Stimulated activated CD4-positive, alpha-beta T cell treated with anti-CD3 and anti-CD28 coated beads, Interleukin-4, amount 100 ng/mL, for 4 hours (primary cell): ENCODE results near the gene CST5.
"Not testable (repeated sequence)": the region's sequence is repeated elsewhere in the genome, so short reads cannot be mapped to it uniquely, and the experiment has no call there.

Experiments
- DNase-seq, 2 experiments: peaks; one replicate each; pipeline ENCODE4 v3.0.0-alpha.2; 2020

The CST5 gene

DNA sequence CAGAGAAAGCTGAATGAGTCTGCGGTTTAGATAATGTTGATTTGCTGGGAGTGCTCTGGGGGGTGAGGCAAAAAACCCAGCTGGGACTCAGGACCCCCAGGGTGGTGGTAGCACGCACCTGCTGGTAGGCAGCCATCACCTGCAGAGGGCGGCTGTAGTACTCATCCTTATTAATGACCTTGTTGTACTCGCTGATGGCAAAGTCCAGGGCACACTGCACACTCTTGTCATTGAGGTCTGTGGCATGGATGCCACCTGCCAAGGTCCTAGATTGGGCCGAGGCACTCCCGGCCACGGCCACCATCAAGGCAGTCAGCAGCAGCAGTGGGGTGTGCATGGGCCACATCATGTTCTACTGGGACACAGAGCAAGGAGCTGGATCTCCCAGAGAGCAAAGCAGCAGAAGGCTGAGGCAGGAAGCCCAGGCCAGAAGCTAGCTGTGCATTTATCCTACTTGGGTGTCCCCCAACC lies at the start of gene CST5:
Gene CST5 (minus strand): TSS at position 421 of the 471 bp plus-strand sequence. CDS start 72 bp downstream, at position 349.
- DNase-seq = no peak

GRCh38 chr20:23928788-23929187 lies 49.2 kb upstream of the CST5 start:
- DNase-seq = peak in 1 of 2 experiments; percentile 14

DNA sequence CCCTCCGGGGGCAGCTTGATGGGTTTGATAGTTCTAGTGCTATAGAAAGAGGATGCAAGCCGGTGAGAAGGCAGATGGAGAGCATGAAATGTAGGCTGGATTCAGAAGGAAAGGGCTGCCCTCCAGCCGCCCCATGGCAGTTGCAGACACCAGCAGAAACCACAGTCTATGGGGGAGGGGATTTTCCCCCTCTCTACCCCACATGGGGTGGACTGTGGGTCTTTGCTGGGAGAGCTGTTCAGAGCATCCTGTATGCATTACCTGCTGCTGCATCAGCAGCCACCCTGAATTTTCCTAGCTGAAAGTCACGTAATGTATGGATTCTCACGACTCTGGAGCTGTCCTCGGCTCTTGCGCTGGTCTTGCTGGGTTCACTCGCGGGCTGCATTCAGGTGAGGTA lies 48.8 kb upstream of the CST5 start:
- DNase-seq = no peak

- no peak for DNase-seq
Measured at GRCh38 chr20:23926944-23927872, 47.7 kb upstream of the CST5 start.

- DNase-seq = no peak
Measured at GRCh38 chr20:23926526-23926880, 47.0 kb upstream of the CST5 start.

DNA sequence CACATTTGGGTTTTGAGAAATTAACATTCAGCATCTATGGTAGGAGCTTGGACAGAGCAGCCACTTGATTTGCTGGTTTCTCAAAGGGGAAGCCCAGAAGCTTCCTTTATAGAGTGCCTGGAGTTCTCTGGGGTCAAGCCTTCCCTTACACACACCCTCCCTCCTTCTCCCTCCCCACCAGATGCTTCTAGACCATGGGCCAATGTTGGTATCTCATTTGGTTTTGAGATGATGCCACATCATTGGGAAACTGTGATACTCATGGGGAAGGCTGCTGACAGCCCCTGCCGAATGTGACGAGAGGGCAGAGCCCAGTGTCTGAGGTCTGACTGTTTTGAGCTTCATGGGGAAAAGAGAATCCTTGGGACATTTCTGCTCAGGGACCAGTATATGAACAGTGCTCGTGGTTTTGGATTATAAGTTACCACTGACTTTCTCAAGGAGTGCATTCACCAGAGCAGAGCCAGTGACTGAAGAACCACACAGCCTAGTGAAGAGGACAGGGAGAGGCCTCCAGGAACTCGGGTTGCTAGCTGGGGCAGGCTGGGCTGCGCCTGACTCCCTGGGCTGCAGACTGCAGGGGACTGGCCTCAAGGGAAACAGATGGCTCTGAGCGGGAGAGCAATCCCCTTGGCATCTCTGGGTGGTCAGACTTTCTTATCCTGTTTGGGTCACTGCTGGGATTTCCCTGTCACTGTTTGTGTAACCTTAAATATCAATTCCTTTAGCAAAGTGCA lies 46.4 kb upstream of the CST5 start:
- DNase-seq = no peak

GRCh38 chr20:23924751-23925150 lies 45.2 kb upstream of the CST5 start:
- no peak for DNase-seq

- DNase-seq = no peak
Measured at GRCh38 chr20:23923891-23924435, 44.4 kb upstream of the CST5 start.

GRCh38 chr20:23923311-23923710 lies 43.8 kb upstream of the CST5 start:
- no peak for DNase-seq

- no peak for DNase-seq
Measured at GRCh38 chr20:23920408-23921325, 41.1 kb upstream of the CST5 start.

DNA sequence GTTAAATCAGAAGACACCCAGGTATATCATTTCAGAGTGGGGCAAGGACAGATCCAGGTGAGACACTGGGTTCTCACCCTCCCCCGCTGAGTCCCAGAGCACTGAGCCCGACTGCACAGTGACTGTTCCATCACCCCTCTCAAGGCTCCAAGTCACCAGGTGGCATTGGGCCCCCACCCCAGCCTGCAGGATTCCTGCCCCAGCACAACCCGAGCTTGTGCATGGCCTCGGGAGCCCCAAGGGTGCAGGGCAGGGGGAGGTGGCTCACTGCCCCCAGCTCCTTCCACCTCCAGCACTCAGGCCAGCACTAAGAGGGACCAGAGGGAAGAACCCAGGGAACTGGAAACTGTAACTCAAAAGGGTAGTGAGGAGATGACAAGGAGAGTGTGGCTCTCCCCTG lies 39.3 kb upstream of the CST5 start:
- no peak for DNase-seq

DNA sequence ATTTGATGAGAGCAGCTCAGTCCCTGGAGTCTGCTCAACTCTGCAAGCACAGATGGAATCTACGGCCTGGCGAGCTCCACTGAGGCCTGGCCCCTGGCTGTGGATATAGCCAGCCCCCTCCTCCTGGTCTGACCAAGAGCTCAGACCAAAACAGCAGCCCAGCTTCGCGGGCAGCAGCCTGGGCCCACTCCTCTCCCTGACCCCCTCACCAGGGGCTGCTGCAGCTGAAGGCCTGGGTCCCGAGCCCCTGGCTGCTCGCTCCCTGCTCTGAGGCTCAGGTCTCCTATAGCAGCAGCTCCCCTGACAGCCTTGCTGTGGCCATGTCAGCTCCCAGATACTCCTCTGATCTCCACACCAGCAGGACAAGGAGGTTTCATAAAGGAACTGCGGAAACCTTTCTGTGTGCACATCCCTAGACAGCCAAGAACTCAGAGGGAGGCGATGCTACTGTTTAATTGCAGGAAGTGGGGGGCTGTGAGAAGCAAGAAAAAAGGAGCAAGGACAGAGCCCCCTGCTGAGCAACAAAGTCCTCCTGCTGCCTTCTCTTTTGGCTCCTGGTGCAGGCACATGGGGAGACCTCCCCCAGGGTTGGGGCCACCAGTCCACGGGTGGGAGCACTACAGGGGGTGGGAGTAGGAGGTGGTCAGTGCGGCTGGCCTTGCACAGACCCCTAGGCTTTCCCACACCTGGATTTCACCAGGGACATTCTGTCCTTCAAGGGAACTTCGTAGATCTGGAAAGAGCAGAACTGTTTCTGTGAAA lies 38.7 kb upstream of the CST5 start:
- no peak for DNase-seq

GRCh38 chr20:23917024-23917725 lies 37.6 kb upstream of the CST5 start:
- no peak for DNase-seq

DNA sequence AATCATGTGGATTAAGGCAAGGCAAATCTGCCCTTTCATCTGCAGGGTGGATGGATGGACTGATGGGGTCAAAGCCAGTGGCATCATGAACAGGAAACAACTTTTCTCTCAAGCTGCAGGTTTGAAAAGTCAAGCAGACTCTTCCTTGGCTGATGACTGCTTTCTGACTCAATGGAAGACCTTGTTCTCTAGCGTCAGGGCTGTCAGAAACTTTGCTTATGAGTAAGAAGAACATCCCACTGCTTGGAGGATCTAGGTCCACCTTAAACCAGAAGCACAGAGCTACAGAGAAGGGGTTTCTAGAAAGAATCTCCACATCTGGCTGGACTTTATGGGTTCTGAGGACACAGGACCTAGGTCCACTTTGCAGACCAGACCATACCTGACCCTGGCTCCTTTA lies 36.3 kb upstream of the CST5 start:
- DNase-seq = no peak

- not testable (repeated sequence) for DNase-seq
Measured at GRCh38 chr20:23914469-23914868, 34.9 kb upstream of the CST5 start.

DNA sequence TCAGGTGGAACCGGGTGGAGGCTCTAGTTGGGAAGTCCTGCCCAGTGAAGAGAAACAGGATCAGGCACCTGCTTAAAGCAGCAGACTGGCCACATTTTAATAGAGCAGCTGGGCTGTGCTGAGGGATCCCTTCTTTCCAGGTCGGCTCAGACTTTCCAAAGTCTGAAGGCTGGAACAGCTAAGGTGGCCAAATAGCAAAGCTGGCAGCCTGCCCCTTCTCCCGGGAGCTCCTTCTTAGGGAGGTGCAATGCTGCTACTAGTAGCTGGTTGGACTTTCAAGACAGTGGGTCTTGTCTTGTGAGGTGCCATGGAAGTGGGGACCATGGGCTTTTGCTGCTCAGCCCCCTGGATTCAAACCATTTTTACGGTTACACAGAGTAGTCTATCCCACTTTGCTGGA lies 30.7 kb upstream of the CST5 start:
- DNase-seq = no peak

GRCh38 chr20:23909390-23909789 lies 29.8 kb upstream of the CST5 start:
- no peak for DNase-seq

- no peak for DNase-seq
Measured at GRCh38 chr20:23907579-23907978, 28.0 kb upstream of the CST5 start.

DNA sequence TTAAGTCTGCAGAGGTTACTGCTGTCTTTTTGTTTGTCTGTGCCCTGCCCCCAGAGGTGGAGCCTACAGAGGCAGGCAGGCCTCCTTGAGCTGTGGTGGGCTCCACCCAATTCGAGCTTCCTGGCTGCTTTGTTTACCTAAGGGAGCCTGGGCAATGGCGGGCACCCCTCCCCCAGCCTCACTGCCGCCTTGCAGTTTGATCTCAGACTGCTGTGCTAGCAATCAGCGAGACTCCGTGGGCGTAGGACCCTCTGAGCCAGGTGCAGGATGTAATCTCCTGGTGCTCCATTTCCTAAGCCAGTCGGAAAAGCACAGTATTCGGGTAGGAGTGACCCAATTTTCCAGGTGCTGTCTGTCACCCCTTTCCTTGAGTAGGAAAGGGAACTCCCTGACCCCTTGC lies 22.8 kb upstream of the CST5 start:
- DNase-seq = not testable (repeated sequence)

- DNase-seq = not testable (repeated sequence)
Measured at GRCh38 chr20:23890867-23891266, 11.3 kb upstream of the CST5 start.

DNA sequence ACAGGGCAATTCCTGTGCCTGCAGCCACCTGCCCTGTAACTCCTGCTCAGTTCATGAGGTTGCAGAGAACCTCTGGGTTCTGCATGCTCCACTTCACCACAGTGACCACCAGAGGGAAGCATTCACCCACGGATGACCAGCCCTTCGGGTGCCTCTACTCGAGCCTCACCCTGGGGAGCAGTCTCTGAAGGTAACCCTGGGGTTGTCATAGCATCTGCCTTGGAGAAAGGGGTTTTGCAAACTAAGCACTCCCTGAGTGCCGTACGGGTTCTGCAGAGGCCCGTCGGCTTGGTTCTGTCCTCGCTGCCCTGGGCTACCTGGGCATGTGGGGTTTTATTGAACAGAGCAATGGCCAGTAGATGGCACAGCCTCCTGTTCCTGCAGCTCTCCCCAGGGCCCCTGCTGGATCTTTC lies 10.2 kb upstream of the CST5 start:
- peak; percentile 39 to 45 for DNase-seq
